ENCODE measurements around the gene CPE.

CPE gene

GRCh38 chr4:165415910-165416309, 37.1 kb downstream of the CPE start:
- H3K9me3 Mint-ChIP-seq: no peaks in the 10 kb centered on the region
- peaks cover 11% of the 10 kb centered on the region for H3K4me1 Mint-ChIP-seq
- DNase-seq: peak; percentile 11
- H3K4me3 Mint-ChIP-seq: no peak overlapping the region
- peaks cover 2% of the 10 kb centered on the region for H3K27me3 Mint-ChIP-seq (ENCODE audit: low read depth, poor library complexity)
- TF ChIP-seq CTCF (IDR thresholded peaks at IDR 0.05): no peak
- peak overlapping the region; percentile 23 for H3K27ac Mint-ChIP-seq
- H3K36me3 Mint-ChIP-seq (ENCODE audit: low read depth): no peaks in the 10 kb centered on the region

- H3K27ac Mint-ChIP-seq: no peak overlapping the region
- H3K36me3 Mint-ChIP-seq (ENCODE audit: low read depth): no peaks in the 10 kb centered on the region
- peaks cover 11% of the 10 kb centered on the region for H3K4me1 Mint-ChIP-seq
- no peak for DNase-seq
- no peak for TF ChIP-seq CTCF (IDR thresholded peaks at IDR 0.05)
- peaks cover 2% of the 10 kb centered on the region for H3K27me3 Mint-ChIP-seq (ENCODE audit: low read depth, poor library complexity)
- H3K4me3 Mint-ChIP-seq: no peak overlapping the region
- H3K9me3 Mint-ChIP-seq: no peaks in the 10 kb centered on the region
These were observed 39.3 kb downstream of the CPE start for GRCh38 chr4:165418073-165418472.

- TF ChIP-seq CTCF (IDR thresholded peaks at IDR 0.05): no peak
- Mint-ChIP-seq H3K27ac (no peak overlapping the region), H3K4me1 (no peaks in the 10 kb centered on the region), H3K4me3 (no peak overlapping the region), H3K9me3 (peaks cover 25% of the 10 kb centered on the region), H3K36me3 (ENCODE audit: low read depth) (peaks cover 4% of the 10 kb centered on the region), H3K27me3 (ENCODE audit: low read depth, poor library complexity) (no peaks in the 10 kb centered on the region)
- DNase-seq: no peak
These were observed 46.8 kb downstream of the CPE start for GRCh38 chr4:165425629-165426028.

GRCh38 chr4:165426331-165426730, 47.5 kb downstream of the CPE start:
- DNase-seq: no peak
- Mint-ChIP-seq H3K4me1 (no peaks in the 10 kb centered on the region), H3K9me3 (peaks cover 25% of the 10 kb centered on the region), H3K27me3 (ENCODE audit: low read depth, poor library complexity) (no peaks in the 10 kb centered on the region), H3K27ac (no peak overlapping the region), H3K4me3 (no peak overlapping the region), H3K36me3 (ENCODE audit: low read depth) (peaks cover 4% of the 10 kb centered on the region)
- no peak for TF ChIP-seq CTCF (IDR thresholded peaks at IDR 0.05)

GRCh38 chr4:165426823-165427222, 48.0 kb downstream of the CPE start:
- no peak for DNase-seq

More at GRCh38 chr4:165426823-165427222, 48.0 kb downstream of the CPE start:
- no peak for TF ChIP-seq CTCF (IDR thresholded peaks at IDR 0.05)
- Mint-ChIP-seq H3K9me3 (peaks cover 25% of the 10 kb centered on the region), H3K27me3 (ENCODE audit: low read depth, poor library complexity) (no peaks in the 10 kb centered on the region), H3K27ac (no peak overlapping the region), H3K36me3 (ENCODE audit: low read depth) (peaks cover 4% of the 10 kb centered on the region), H3K4me3 (no peak overlapping the region), H3K4me1 (no peaks in the 10 kb centered on the region)
